ENCODE data around the gene MYO1A. TPM values are rescaled to one million over a fixed set of nuclear protein-coding genes. Genes with fewer than 3 reads are reported as not detected.

MYO1A gene
- total RNA-seq, 1 experiment from 2014 or later: 9.3 TPM

DNA sequence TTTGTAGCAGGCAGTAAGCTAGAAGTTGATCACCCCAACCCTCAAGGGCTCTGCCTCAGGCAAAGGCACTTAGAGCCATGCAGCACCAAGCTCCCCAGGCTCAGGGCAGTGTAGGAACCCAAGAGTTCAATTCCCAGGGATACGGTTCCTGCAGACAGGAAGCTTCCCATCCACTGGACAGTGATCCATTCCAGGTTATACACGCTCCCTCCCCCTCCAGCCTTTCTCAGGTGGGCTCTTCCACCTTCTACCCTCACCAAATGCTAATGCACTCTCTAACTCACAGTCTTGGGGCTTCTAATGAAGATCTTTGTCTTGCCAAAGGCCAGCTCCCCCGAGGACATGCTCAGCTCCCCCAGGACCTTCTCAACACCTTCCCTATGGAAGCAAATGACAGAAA, 12.7 kb downstream of the MYO1A start:
- no TSS peak for BruUV-seq (replicated peaks)
- H3K36me3 ChIP-seq (ENCODE audit: control insufficient read depth, insufficient read depth, low read length): no peaks in the 10 kb centered on the region; the same call in 1 of the 2 replicates
- TF ChIP-seq, protein P1, sequence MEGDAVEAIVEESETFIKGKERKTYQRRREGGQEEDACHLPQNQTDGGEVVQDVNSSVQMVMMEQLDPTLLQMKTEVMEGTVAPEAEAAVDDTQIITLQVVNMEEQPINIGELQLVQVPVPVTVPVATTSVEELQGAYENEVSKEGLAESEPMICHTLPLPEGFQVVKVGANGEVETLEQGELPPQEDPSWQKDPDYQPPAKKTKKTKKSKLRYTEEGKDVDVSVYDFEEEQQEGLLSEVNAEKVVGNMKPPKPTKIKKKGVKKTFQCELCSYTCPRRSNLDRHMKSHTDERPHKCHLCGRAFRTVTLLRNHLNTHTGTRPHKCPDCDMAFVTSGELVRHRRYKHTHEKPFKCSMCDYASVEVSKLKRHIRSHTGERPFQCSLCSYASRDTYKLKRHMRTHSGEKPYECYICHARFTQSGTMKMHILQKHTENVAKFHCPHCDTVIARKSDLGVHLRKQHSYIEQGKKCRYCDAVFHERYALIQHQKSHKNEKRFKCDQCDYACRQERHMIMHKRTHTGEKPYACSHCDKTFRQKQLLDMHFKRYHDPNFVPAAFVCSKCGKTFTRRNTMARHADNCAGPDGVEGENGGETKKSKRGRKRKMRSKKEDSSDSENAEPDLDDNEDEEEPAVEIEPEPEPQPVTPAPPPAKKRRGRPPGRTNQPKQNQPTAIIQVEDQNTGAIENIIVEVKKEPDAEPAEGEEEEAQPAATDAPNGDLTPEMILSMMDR (IDR thresholded peaks at IDR 0.05; ENCODE audit: insufficient read depth in 1 of 2, low read depth in 1 of 2, low read length in 1 of 2, severe bottlenecking in 1 of 2, unreplicated experiment in 1 of 2): no peak
- CTCF ChIA-PET: no interaction called here
- no peak overlapping the region for H3K27ac Mint-ChIP-seq (ENCODE audit: unreplicated experiment)
- H3K9me3 ChIP-seq: no peaks in the 10 kb centered on the region
- POLR2A ChIA-PET: no interaction called here
- H3K9me3 Mint-ChIP-seq (ENCODE audit: unreplicated experiment): no peaks in the 10 kb centered on the region
- H3K27me3 ChIP-seq (replicated peaks; ENCODE audit: control insufficient read depth, insufficient read depth, low read length): no peaks in the 10 kb centered on the region
- H3K36me3 Mint-ChIP-seq (ENCODE audit: insufficient read depth, unreplicated experiment): no peaks in the 10 kb centered on the region
- H3K4me3 Mint-ChIP-seq (ENCODE audit: unreplicated experiment): no peak overlapping the region
- H3K4me3 ChIP-seq (ENCODE audit: low read depth, low read length): no peak overlapping the region
- H3K27me3 Mint-ChIP-seq (ENCODE audit: insufficient read depth, unreplicated experiment): no peaks in the 10 kb centered on the region
- intact Hi-C loops (cut with micrococcal nuclease; ENCODE audit: unreplicated experiment): no loop called here
- no peaks in the 10 kb centered on the region for H3K4me1 Mint-ChIP-seq (ENCODE audit: low read depth, unreplicated experiment)
- DNase-seq: no peak
- H3K4me1 ChIP-seq: no peaks in the 10 kb centered on the region

DNA sequence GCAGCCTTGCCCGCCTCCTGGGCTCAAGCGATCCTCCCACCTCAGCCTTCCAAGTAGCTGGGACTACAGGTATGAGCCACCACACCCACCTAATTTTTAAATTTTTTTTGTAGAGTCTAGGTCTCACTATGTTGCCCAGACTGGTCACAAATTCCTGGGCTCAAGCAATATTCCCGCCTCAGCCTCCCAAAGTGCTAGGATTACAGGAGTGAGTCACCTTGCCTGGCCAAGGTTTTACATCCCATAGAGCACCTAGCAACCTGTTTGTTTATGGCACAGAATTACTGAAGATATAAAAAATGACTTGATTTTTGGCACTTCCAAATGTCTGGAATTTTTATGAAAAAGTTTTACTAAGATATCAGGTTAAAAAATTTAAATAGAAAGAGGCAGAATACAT, 16.5 kb downstream of the MYO1A start:
- intact Hi-C loops (cut with micrococcal nuclease; ENCODE audit: unreplicated experiment): no loop called here
- no TSS peak for BruUV-seq (replicated peaks)
- Mint-ChIP-seq H3K27me3 (ENCODE audit: insufficient read depth, unreplicated experiment) (no peaks in the 10 kb centered on the region), H3K9me3 (ENCODE audit: unreplicated experiment) (no peaks in the 10 kb centered on the region), H3K4me1 (ENCODE audit: low read depth, unreplicated experiment) (peaks cover 8% of the 10 kb centered on the region), H3K36me3 (ENCODE audit: insufficient read depth, unreplicated experiment) (no peaks in the 10 kb centered on the region), H3K27ac (ENCODE audit: unreplicated experiment) (no peak overlapping the region), H3K4me3 (ENCODE audit: unreplicated experiment) (no peak overlapping the region)
- CTCF ChIA-PET: interaction anchor here (1.1 to 1.4 kb wide), 2 partner anchors 36 to 378 kb away, joined by 3 to 6 read pairs; no protein-coding TSS in a partner anchor
- no peaks in the 10 kb centered on the region for H3K9me3 ChIP-seq
- H3K27me3 ChIP-seq (replicated peaks; ENCODE audit: control insufficient read depth, insufficient read depth, low read length): no peaks in the 10 kb centered on the region
- H3K36me3 ChIP-seq (ENCODE audit: control insufficient read depth, insufficient read depth, low read length): no peaks in the 10 kb centered on the region; the same call in 1 of the 2 replicates
- no peaks in the 10 kb centered on the region for H3K4me1 ChIP-seq
- POLR2A ChIA-PET: no interaction called here
- H3K4me3 ChIP-seq (ENCODE audit: low read depth, low read length): no peak overlapping the region
- TF ChIP-seq, protein P1 (IDR thresholded peaks at IDR 0.05; ENCODE audit: insufficient read depth in 1 of 2, low read depth in 1 of 2, low read length in 1 of 2, severe bottlenecking in 1 of 2, unreplicated experiment in 1 of 2): no peak
- no peak for DNase-seq

DNA sequence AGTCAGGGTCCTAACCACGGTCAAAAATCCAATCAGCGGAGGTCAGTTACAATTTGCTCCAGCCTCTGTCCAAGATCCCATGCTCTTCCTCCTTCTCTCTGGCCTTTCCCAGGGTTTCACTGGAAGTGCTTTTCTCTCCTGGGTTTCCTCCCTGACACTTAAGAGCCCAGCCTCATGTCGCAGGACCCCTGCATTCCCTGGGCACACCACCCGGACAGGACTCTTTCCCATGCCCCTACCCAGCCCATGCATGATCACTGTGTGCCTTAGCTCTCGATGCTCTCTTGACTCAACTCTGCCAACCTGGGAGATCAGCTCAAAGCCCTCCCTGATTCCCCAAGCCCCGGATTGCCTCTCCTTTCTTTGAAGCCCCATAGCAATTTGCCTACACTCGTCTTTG, 18.1 kb downstream of the MYO1A start:
- no peaks in the 10 kb centered on the region for H3K9me3 Mint-ChIP-seq (ENCODE audit: unreplicated experiment)
- H3K4me1 Mint-ChIP-seq (ENCODE audit: low read depth, unreplicated experiment): peaks cover 8% of the 10 kb centered on the region
- POLR2A ChIA-PET: interaction anchor here (0.6 kb wide), 1 partner anchor 14 kb away, joined by 5 read pairs; no protein-coding TSS in a partner anchor
- no peak overlapping the region for H3K4me3 Mint-ChIP-seq (ENCODE audit: unreplicated experiment)
- Histone ChIP-seq H3K4me1 (no peaks in the 10 kb centered on the region), H3K4me3 (ENCODE audit: low read depth, low read length) (no peak overlapping the region), H3K36me3 (ENCODE audit: control insufficient read depth, insufficient read depth, low read length) (no peaks in the 10 kb centered on the region; the same call in 1 of the 2 replicates), H3K27me3 (replicated peaks; ENCODE audit: control insufficient read depth, insufficient read depth, low read length) (no peaks in the 10 kb centered on the region), H3K9me3 (no peaks in the 10 kb centered on the region)
- no peaks in the 10 kb centered on the region for H3K27me3 Mint-ChIP-seq (ENCODE audit: insufficient read depth, unreplicated experiment)
- no TSS peak for BruUV-seq (replicated peaks)
- no peak for DNase-seq
- CTCF ChIA-PET: interaction anchor here (0.6 to 1.7 kb wide), 8 partner anchors 15 to 511 kb away, joined by 3 to 16 read pairs (median 6); partner anchors contain the start of genes RBMS2, STAT6 and TAC3
- TF ChIP-seq, protein P1 (IDR thresholded peaks at IDR 0.05; ENCODE audit: insufficient read depth in 1 of 2, low read depth in 1 of 2, low read length in 1 of 2, severe bottlenecking in 1 of 2, unreplicated experiment in 1 of 2): no peak
- intact Hi-C loops (cut with micrococcal nuclease; ENCODE audit: unreplicated experiment): loop anchor here (1.0 kb wide), 2 partner anchors 23 to 30 kb away; no protein-coding TSS in a partner anchor
- H3K36me3 Mint-ChIP-seq (ENCODE audit: insufficient read depth, unreplicated experiment): no peaks in the 10 kb centered on the region
- H3K27ac Mint-ChIP-seq (ENCODE audit: unreplicated experiment): no peak overlapping the region

Measured in Caco-2 (cell line).